Embryonic facial prominence (tissue), 1 donor: Measurements from ENCODE around the gene TBC1D23.
"Not testable (repeated sequence)": the region's sequence is repeated elsewhere in the genome, so short reads cannot be mapped to it uniquely, and the experiment has no call there.

Experiments
- DNase-seq: peaks from one replicate; pipeline ENCODE4 v3.0.0-alpha.2; 2016; ENCODE audit errors: extremely low spot score

TBC1D23 gene

GRCh38 chr3:100260685-100261484 is at the start of gene TBC1D23:
TBC1D23 (plus strand) TSS chr3:100260992; CDS start chr3:100261019, 27 bp downstream.
- peak; percentile 97 for DNase-seq

GRCh38 chr3:100213891-100214573 is 46.8 kb upstream of the TBC1D23 start:
- DNase-seq: no peak

DNA sequence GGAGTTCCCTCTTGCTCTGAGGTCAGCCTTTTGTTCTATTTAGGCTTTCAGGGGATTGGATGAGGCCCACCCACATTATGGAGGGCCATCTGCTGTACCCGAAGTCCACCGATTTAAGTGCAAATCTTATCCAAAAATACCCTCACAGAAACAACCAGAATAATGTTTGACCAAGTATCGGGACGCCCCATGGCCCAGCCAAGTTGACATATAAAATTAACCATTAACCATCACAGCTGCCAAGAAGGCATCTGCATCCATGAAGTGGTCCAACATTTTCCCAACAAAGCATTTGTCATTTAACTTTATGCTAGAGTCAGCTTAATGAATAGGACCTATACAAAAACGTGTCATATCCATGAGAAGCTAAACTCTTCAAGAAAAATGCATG is 46.2 kb upstream of the TBC1D23 start:
- DNase-seq: no peak

DNA sequence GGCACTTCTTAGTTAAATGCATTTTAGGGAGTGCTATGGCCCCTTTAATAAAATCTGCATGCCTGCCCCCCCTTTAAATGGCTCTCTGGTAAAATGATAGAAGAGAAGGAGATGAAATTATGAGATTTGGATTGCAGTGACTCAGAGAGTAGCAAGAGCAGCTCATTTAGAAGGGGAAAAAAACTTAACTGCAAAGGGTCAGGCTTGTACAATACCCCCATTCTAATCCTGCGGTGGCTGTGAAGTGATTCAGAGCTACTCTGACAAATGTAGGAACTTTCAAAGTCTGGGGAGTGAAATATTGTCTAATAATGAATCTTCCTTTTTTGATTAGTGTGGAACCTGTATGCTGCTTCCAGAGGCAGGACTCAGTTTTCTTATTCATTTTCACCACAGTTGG is 44.1 kb upstream of the TBC1D23 start:
- no peak for DNase-seq

DNA sequence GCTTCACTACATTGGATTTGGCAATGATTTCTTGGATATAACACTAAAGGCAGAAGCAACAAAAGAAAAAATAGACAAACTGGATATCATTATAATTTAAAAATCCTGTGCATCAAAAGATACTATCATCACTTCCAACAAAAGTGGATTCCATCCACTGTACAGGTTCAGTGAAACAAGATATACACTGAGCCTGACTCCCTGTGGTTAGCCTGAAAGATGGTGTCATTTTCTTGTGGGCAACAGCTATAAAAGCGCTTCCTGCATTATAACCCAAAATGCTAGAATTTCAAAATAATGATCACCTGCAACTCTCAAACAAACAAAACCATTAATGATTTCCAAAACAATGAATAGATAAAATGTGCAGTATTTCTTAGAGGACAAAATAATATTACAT is 39.6 kb upstream of the TBC1D23 start:
- no peak for DNase-seq

DNA sequence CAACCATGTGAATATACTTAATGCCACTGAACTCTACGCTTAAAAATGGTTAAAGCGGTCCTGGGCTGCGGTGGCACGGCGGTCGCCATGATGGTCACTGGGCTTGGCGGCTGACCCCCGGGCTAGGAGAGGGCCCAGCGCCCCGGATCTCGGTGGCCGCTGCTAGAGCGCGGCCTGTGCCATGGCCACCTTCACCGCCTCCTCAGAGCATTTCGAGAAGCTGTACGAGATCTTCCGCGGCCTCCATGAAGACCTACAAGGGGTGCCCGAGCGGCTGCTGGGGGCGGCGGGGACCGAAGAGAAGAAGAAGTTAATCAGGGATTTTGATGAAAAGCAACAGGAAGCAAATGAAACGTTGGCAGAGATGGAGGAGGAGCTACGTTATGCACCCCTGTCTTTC is 35.6 kb upstream of the TBC1D23 start:
- DNase-seq: no peak

DNA sequence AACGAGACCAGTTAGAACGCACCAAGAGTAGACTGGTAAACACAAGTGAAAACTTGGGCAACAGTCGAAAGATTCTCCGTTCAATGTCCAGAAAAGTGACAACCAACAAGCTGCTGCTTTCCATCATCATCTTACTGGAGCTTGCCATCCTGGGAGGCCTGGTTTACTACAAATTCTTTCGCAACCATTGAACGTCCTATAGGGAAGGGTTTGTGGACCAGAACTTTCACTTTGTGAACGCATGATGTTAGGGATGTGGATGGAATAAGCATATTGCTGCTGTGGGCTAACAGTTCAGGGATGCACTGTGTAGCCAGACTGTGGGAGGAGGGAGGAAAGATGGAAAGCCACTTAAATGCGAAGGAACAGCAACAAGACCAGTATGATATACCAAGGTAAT is 34.9 kb upstream of the TBC1D23 start:
- DNase-seq: no peak

DNA sequence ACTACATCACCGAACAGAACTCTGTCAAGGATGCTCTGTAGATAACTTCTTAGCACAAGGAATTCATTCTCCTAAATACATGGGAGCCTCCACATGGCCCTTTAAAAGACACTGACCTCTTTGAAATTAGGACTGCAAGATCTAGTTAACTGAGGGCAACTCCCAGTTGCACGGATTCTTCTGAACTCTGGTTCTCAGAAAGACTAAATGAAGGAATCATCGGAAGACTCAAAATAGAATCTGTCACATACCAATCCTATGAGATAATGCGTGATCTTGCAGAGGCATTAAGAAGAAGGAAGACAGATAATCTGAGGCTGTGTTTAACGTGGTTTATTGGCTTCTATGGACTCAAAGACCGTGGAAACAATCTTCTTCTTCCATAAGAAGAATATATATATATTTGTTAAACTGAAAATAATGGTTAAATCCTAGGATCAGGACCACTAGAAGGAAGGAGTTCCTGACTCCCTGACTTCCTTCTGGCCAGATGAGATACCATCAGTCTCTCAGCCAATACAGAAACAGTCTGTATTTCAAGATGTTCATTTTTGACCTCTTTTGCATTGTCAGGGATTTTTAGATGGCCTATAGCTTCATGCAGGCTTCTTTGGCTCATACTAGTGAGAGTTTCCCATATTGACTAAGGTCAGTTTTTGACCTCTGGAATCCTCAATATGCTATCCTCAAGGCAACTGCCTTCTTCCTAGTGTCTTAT is 33.9 kb upstream of the TBC1D23 start:
- no peak for DNase-seq

- DNase-seq: no peak
These were observed 33.3 kb upstream of the TBC1D23 start for GRCh38 chr3:100227511-100227921.

GRCh38 chr3:100228247-100228646 is 32.5 kb upstream of the TBC1D23 start:
- no peak for DNase-seq

- DNase-seq: not testable (repeated sequence)
These were observed 31.6 kb upstream of the TBC1D23 start for GRCh38 chr3:100229188-100229587.

DNA sequence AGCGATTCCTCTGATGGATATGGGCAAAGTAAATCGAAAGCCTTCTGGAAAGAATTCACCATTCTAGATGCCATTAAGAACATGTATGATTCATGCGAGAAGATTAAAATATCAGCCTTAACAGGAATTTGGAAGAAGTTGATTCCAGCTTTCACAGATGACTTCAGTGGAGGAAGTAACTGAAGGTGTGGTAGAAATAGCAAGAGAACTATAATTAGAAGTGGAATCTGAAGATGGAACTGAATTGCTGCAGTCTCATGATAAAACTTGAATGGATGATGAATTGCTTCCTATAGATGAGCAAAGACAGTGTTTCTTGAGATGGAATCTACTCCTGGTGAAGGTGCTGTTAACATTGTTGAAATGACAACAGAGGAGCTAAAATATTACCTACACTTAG is 30.1 kb upstream of the TBC1D23 start:
- DNase-seq: no peak

GRCh38 chr3:100231668-100232067 is 29.1 kb upstream of the TBC1D23 start:
- DNase-seq: no peak

DNA sequence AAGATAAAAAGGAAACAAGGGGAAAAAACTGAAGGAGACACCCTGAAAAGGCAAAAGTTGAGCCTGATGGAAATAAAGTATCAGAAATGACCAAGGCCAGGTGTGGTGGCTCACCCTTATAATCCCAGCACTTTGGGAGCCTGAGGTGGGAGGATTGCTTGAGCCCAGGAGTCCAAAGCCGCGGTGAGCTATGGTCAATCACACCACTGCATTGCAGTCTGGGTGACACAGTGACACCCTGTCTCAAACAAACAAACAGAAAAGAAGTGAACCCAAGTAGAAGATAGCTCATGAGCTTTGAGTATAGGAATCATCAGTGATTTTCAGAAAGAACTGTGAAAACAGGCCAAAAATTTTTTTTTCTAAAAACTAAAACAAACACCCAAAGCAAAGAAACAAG is 26.4 kb upstream of the TBC1D23 start:
- no peak for DNase-seq

- no peak for DNase-seq
These were observed 22.2 kb upstream of the TBC1D23 start for GRCh38 chr3:100238599-100238998.

DNA sequence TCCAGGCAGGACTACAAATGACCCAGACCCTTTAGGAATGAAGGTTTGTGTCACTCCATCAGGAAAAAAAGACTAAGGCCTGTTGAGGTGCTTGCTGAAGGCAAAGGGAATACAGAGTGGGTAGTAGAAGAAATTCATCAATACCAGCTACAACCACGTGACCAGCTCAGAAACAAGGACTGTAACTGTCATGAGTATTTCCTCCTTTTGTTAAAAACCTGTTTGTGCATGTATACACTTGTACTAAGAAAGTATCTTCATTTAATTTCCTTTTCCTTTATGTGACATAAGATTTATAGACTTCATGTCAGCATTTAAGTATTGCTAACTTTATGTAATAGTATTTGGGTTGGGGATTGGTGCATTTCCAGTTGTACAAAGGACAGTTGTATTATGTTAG is 18.3 kb upstream of the TBC1D23 start:
- DNase-seq: not testable (repeated sequence)

DNA sequence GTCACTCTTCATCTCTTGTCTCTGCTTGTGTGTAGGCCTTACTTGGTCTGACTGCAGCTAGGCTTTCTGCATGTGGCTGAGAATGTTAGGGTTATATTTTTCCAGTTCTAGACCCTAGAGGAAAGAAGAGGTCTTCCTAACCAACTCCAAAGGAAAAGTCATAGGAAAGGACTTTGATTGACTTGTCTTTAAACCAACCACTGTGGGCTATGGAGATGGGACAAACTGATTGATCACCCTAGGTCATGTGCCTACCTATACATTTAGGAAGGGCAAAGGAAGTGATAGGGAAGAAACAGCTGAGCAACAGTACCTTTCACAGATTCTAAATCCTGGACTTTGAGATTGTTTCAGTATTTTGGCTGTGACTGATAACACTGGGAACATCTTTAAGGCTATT is 16.5 kb upstream of the TBC1D23 start:
- DNase-seq: no peak

- DNase-seq: no peak
These were observed 15.7 kb upstream of the TBC1D23 start for GRCh38 chr3:100245136-100245535.

DNA sequence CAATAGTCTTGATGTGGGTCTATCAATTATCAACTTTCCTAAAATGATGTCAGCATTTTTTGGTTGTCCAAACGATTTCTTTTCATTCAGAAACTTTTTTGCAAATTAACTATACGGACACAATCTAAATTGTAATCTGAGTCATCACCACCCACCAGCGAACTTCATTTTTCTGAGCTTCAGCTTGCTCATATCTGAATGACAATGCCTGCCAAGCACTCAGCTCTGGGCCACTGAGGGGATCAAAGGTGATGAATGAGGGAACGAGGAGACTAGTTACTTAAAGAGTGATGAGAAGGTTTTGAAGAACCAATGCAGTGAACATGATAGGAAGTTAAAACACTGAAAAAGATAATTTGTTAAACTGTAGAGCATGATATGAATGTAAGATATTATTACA is 14.9 kb upstream of the TBC1D23 start:
- DNase-seq: no peak

GRCh38 chr3:100246999-100247398 is 13.8 kb upstream of the TBC1D23 start:
- no peak for DNase-seq

GRCh38 chr3:100252001-100252400 is 8.8 kb upstream of the TBC1D23 start:
- no peak for DNase-seq

GRCh38 chr3:100254168-100254777 is 6.5 kb upstream of the TBC1D23 start:
- peak; percentile 32 for DNase-seq
